Amygdala (tissue), 56 donors: ENCODE results near the gene SMPD2.

Experiments used
- DNase-seq, 56 donors: peaks; one replicate each; lab custom pipeline; 2025; lab: John Stamatoyannopoulos, UW

Gene SMPD2

GRCh38 chr6:109440331-109441068 is at the start of gene SMPD2, which contains the start of gene PPIL6:
Gene SMPD2, plus strand, starts transcription at chr6:109440724. Its CDS starts 398 bp downstream, at chr6:109441122.
Gene PPIL6, minus strand, starts transcription at chr6:109440628. Its CDS starts 38 bp downstream, at chr6:109440590.
- DNase-seq: peak in 54 of 56 donors; percentile 35 to 90 (median 73)

GRCh38 chr6:109393157-109393885 is 47.2 kb upstream of the SMPD2 start:
- no peak for DNase-seq

GRCh38 chr6:109393886-109394281 is 46.6 kb upstream of the SMPD2 start:
- DNase-seq: peak in 1 of 56 donors; percentile 10

GRCh38 chr6:109396046-109396718 is 44.3 kb upstream of the SMPD2 start:
- no peak for DNase-seq

- DNase-seq: no peak
Measured at GRCh38 chr6:109397020-109397419, 43.5 kb upstream of the SMPD2 start.

GRCh38 chr6:109406196-109406595 is 34.3 kb upstream of the SMPD2 start:
- no peak for DNase-seq

GRCh38 chr6:109411034-109411433 is 29.5 kb upstream of the SMPD2 start:
- DNase-seq: no peak

- no peak for DNase-seq
Measured at GRCh38 chr6:109417646-109418045, 22.9 kb upstream of the SMPD2 start.

GRCh38 chr6:109420751-109421150 is 19.8 kb upstream of the SMPD2 start:
- no peak for DNase-seq

GRCh38 chr6:109421184-109421583 is 19.3 kb upstream of the SMPD2 start:
- DNase-seq: no peak

- no peak for DNase-seq
Measured at GRCh38 chr6:109424946-109425345, 15.6 kb upstream of the SMPD2 start.

GRCh38 chr6:109428889-109429477 is 11.5 kb upstream of the SMPD2 start:
- DNase-seq: no peak

- no peak for DNase-seq
Measured at GRCh38 chr6:109429496-109429895, 11.0 kb upstream of the SMPD2 start.

- DNase-seq: no peak
Measured at GRCh38 chr6:109434456-109434855, 6.1 kb upstream of the SMPD2 start.

GRCh38 chr6:109436041-109436440 is 4.5 kb upstream of the SMPD2 start:
- DNase-seq: no peak

- DNase-seq: peak in 4 of 56 donors; percentile 29 to 63 (median 41)
Measured at GRCh38 chr6:109441069-109441816, 719 bp downstream of the SMPD2 start.

- DNase-seq: no peak
Measured at GRCh38 chr6:109442393-109442924, 1.9 kb downstream of the SMPD2 start.

GRCh38 chr6:109443425-109443950 is 3.0 kb downstream of the SMPD2 start:
- no peak for DNase-seq

GRCh38 chr6:109445382-109445781 is 4.9 kb downstream of the SMPD2 start:
- no peak for DNase-seq

- DNase-seq: no peak
Measured at GRCh38 chr6:109446072-109446471, 5.5 kb downstream of the SMPD2 start.
